ENCODE data around the gene TMEM253.
A peak's percentile ranks its signal among the peaks of the same experiment; 100 is the strongest.

Gene TMEM253

DNA sequence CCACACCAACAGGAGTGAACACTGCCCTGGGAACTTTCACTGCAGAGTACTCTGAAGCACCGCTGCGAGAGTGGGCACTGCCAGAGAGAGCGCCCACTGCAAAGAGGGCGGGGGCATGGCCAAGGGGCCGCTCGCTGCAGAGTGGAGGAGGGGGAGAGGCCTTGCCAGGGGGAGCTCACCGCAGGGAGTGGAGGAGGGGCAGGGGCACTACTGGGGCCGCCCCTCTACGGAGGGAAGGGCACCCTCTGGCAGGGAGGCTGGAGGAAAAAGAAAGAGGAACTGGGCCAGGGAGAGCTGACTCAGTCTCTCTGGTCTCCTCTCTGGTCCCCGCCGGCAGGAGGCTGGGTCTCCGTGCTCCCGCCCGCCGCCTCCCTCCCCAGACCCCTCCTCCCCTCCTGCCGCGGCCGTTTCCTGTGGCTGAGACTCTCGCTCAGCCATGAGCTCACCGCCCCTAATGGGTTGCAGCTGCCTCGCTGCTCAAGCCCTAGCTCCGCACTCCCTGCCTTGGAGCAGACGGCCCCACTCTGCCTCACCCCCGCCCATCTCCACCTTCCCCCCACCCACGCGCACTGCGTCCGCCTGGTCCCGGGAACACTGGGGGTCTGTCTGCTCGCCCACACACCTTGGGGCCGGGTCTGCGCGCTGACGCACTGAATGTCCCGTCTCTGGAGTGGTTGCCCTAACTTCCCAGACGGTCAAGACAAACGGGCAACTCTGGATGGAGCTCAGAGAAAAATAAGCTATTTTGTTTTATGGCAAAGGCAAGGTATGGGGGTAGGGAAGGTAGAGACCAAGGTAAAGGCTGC, 29.4 kb upstream of the TMEM253 start:
- peak; percentile 82 for DNase-seq

DNA sequence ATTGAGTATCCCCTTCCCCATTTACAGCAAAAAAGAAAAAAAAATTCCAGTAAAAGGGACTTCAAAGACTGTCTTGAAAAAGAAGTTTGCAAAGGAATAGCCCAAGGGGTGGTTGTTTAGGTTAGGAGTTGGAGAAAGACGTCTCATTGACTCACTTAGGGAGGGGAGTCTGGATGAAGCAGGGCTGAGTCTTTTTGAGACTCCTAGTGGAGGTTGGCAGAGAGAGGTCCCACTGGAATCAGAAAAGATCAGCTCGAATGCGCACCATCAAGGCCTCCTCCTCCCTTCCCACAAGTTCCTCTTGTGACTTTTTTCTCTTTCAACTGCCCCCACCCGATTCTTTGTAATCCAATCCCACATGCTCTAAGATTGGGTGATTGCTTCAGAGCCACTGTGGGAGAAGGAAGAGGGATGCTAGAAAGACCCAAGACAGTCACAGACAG, 28.8 kb upstream of the TMEM253 start:
- peak; percentile 25 for DNase-seq

DNA sequence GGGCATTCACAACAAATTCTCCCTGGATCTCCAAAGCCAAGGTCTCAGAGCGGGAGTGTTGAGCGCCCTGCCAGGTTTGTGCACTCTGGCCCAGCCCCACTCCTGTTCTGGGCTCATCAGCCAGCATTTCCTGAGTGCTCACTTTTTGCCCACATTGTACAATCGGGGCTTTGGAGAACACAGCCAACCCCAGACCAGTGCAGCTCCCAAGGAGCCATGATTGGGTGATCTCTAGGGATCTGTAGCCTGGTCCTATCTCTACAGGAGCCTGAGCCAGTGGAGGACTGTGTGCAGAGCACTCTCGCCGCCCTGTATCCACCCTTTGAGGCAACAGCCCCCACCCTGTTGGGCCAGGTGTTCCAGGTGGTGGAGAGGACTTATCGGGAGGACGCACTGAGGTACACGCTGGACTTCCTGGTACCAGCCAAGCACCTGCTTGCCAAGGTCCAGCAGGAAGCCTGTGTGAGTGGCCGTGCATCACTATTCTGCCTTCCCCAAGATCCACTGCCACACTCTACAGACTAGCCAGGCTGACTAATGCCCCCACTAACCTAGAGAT, 28.0 kb upstream of the TMEM253 start:
- DNase-seq = no peak

DNA sequence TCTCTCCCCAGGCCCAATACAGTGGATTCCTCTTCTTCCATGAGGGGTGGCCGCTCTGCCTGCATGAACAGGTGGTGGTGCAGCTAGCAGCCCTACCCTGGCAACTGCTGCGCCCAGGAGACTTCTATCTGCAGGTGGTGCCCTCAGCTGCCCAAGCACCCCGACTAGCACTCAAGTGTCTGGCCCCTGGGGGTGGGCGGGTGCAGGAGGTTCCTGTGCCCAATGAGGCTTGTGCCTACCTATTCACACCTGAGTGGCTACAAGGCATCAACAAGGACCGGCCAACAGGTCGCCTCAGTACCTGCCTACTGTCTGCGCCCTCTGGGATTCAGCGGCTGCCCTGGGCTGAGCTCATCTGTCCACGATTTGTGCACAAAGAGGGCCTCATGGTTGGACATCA, 26.9 kb upstream of the TMEM253 start:
- DNase-seq = peak; percentile 30

DNA sequence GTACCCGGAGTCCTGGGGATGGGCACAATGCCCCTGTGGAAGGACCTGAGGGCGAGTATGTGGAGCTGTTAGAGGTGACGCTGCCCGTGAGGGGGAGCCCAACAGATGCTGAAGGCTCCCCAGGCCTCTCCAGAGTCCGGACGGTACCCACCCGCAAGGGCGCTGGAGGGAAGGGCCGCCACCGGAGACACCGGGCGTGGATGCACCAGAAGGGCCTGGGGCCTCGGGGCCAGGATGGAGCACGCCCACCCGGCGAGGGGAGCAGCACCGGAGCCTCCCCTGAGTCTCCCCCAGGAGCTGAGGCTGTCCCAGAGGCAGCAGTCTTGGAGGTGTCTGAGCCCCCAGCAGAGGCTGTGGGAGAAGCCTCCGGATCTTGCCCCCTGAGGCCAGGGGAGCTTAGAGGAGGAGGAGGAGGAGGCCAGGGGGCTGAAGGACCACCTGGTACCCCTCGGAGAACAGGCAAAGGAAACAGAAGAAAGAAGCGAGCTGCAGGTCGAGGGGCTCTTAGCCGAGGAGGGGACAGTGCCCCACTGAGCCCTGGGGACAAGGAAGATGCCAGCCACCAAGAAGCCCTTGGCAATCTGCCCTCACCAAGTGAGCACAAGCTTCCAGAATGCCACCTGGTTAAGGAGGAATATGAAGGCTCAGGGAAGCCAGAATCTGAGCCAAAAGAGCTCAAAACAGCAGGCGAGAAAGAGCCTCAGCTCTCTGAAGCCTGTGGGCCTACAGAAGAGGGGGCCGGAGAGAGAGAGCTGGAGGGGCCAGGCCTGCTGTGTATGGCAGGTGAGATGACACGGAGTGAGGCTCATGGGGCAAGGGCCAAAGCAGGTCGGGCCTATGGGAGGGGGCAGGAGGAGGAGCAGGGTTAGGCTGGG, 26.2 kb upstream of the TMEM253 start:
- peak; percentile 33 for DNase-seq

DNA sequence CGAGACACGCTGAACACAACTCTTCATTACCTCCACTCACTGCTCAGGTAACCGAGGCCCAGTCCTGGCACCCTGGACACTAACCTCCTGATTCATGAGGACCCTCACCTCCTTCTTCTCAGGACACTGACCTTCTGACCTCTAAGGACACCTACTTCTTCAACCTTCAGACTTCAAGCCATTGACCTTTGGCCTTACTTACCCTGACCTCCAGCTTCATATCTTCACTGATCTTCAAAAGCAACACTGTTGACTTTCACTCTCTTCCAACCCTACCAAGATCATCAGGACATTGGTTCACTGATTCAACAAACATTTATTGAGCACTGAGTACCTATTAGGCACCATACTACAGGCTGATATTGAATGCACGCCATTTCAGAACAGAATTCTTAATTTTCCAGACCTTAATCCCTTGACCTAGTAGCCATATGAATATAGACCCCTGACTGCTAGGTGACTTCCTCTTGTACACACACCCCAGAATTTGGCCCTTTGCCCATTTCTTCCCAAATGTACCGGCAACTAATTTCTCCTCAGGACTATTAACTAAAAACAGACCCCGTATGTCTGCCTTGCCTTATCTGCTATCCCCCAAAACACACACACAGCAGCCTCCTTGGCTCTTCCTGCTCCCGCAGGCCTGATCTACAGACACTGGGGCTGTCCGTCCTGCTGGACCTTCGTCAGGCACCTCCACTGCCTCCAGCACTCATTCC, 25.0 kb upstream of the TMEM253 start:
- no peak for DNase-seq

DNA sequence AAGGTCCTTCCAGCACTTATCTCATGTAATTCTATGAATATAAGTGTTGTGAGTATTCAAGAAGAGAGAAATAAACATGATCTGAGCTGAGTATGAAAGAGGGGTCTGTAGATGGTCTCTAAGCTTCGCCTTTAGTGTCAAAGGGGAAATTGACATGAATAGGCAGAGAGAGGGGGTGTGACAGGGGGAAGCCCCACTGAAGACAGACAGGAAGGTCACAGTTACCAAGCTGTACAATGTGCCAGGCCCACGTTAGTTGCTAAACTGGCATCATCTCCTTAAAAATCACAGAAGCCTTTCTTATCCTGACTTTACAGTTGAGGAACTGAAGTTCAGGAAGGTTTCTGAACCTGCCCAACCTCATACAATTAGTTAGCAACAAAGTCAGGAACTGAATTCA, 23.2 kb upstream of the TMEM253 start:
- DNase-seq = no peak

DNA sequence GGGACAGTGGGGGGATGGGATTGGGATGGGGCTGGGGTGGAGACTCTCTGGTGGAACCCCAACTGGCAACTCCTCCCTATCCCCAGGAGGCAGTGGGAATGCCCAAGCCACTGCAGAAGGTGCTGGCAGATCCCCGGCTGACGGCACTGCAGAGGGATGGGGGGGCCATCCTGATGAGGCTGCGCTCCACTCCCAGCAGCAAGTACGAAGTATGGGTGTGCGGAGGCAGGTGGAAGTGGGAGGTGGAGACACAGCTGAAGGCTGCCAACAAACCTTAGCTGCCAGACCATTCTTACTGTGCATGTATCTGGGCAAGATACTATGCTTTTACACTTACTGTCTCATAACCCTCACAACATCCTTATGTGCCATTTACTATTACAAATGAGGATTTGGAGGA, 22.6 kb upstream of the TMEM253 start:
- DNase-seq = no peak

DNA sequence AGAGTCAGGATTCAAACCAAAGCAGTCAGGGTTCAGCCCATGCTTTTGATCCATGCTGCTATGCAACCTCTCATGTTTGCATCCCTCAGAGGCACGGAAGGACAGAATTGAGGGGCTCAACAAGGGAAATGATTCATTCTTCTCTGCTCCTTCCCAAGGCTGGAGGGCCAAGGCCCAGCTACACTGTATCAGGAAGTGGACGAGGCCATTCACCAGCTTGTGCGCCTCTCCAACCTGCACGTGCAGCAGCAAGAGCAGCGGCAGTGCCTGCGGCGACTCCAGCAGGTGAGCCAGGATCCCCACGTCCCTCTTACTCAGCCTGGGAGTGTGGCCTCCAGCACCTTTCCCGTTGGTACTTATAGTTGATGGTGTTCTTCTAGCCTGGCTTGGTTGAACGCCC, 22.1 kb upstream of the TMEM253 start:
- no peak for DNase-seq

DNA sequence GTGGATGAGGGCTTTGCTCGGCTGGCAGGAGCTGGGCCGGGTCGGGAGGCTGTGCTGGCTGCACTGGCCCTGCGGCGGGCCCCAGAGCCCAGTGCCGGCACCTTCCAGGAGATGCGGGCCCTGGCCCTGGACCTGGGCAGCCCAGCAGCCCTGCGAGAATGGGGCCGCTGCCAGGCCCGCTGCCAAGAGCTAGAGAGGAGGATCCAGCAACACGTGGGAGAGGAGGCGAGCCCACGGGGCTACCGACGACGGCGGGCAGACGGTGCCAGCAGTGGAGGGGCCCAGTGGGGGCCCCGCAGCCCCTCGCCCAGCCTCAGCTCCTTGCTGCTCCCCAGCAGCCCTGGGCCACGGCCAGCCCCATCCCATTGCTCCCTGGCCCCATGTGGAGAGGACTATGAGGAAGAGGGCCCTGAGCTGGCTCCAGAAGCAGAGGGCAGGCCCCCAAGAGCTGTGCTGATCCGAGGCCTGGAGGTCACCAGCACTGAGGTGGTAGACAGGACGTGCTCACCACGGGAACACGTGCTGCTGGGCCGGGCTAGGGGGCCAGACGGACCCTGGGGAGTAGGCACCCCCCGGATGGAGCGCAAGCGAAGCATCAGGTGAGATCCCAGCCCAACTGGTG, 19.2 kb upstream of the TMEM253 start:
- DNase-seq = no peak

DNA sequence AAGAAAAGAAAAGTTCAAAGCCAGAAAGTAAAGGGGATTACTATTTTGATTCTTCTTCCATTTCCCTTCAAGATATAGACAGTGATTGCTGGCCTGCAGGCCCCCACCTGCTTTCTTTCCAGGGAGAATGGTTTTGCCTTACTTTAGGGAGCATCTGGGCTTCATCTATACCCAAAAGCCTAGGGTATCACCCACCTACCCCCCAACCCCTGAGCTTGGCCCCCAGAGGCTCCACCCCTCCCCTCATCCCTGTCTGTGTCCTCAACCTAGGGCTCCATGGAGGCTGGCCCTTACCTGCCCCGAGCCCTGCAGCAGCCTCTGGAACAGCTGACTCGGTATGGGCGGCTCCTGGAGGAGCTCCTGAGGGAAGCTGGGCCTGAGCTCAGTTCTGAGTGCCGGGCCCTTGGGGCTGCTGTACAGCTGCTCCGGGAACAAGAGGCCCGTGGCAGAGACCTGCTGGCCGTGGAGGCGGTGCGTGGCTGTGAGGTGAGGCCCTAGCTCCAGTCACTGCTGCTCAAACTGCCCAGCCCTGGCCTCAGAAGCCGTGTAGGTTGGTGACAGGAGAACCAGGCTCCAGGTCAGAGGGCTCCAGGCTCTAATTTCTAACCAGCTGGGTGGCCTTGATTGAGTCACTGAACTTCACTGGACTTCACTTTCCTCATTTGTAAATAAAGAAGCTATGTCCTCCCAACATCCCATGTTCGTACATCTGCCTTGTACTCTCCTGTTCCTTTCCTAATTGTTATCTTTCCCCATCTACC, 17.1 kb upstream of the TMEM253 start:
- DNase-seq = no peak

DNA sequence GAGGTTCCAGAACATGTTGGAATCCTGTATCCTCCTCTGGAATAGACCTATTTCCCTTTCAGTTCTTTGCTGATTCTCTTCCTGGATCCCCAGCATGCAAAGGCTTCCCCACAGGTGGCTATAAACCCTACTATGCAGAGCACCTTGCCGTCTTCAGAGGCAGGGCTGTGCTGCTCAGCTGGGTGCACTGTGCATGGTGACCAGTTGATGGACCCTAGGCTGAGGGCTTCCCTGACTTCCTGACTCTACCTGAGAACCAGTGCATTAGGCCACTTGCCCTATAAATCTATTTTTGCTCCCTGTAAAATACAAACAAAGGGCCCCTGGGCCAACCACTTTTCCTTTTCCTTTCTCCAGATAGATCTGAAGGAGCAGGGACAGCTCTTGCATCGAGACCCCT, 16.5 kb upstream of the TMEM253 start:
- DNase-seq = no peak

DNA sequence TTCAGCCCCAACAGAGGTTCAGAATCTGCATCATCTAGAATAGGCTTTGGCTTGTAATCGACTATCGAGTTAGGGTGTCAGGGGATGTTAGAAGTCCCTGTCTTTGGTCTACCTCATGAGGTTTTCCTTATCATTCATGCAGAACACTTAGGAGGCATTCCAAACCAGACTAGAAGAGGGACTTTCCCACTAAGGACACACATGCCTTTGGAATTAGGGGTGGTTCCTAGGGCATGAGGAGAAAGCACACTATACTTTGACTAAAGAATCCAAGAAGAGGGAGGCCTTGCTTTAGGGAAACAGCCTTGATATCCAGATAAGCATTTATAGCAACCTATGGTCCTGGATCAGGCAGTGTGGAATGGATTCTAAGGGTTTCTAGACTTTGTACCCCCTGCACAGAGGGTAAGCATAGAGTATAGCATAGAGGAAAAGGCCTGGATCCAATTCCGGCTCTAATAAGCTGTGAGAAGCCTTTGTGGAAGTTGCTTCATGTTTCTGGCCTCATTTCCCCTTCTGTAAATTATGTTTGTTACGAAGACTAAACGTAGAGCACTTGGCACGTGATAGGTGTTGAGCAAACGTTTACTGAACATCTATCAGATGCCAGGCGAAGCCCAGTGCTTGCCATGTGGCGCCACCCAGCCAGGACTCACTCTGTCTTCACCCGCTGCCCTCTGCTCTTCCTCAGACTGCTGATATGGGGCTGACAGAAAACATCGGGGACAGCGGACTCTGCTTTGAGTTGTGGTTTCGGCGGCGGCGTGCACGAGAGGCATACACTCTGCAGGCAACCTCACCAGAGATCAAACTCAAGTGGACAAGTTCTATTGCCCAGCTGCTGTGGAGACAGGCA, 15.6 kb upstream of the TMEM253 start:
- DNase-seq = no peak

DNA sequence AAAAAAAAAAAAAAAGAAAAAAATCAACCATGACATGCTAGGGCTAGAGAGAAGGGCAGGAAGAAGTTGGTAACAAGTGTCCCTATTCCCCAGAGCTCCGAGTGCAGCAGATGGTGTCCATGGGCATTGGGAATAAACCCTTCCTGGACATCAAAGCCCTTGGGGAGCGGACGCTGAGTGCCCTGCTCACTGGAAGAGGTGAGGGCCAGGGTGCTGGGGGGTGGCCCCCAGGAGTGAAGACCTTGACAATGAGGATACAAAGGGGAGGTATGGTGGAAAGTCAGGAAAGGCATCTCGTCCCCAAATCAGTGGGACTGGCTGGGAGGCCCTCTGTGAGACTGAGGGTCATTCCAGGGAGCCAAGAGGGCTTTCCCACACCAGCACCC, 14.0 kb upstream of the TMEM253 start:
- DNase-seq = no peak

DNA sequence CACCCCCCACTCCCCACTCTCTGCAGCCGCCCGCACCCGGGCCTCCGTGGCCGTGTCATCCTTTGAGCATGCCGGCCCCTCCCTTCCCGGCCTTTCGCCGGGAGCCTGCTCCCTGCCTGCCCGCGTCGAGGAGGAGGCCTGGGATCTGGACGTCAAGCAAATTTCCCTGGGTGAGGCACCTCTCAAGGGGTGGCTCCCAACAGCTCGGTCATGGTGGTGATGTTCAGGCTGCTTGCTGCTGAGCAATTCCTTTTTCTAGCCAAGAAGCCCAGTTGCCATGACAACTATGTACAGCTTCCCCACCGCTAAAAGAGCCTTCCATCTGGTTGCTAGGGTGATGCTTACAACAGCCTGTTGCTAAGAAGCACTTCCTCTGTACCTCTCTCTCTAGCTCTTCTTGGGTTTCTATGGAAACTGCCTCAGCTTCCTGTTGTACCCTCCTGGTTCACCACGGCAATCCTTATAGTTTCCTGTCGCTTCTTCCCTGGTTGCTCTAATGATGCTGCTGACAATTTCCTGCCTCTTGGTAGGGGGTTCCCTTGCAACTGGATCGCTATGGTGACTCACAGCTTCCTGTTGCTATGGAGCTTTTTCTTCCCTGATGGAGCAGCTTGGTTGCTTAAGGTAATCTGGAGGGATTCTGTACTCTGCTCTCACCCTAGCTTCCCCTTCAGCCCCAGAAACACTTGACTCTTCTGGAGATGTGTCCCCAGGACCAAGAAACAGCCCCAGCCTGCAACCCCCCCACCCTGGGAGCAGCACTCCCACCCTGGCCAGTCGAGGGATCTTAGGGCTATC, 13.4 kb upstream of the TMEM253 start:
- DNase-seq = peak; percentile 75

DNA sequence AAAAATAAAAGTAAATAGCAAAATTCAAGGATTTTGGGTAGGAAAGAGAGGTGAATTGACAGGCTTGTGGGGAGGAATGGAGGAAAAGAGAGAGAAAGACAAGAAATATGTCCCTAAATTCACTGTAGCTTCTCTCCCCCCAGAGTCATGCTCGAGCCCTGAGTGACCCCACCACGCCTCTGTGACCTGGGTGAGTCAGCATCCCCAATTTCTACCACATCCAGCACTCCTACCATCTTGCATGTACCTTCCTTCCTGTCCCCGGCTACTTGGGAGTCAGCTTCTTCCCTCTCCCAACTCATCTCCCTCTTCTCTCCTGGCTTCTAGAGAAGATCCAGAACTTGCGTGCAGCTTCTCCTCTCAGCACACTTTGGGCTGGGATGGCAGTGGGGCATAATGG, 12.2 kb upstream of the TMEM253 start:
- no peak for DNase-seq

DNA sequence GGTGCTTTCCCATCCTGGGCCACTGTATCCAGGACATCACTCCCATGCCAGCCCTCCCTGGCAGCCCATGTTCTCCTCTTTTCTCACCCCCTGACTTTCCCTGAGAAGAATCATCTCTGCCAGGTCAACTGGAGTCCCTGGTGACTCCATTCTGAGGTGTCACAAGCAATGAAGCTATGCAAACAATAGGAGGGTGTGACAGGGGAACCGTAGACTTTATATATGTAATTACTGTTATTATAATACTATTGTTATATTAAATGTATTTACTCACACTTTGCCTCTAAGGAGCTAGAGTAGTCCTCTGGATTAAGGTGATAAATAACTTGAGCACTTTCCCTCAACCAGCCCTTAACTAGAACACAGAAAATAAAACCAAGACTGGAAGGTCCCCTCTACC, 11.6 kb upstream of the TMEM253 start:
- no peak for DNase-seq

DNA sequence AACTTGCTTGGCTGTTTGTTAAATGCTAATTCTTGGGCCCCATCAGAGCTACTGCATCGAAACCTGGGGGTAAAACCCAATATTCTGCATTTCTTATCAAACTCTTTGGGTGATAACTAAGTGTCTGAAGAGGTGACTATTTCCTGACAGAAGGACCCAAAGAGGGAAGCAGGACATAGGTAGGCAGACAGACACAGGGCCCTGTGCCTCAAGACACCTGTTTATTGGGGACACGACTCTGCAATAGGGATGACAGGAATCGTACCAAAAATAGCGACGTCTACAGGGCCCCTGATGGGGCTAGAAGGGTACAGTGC, 11.0 kb upstream of the TMEM253 start:
- no peak for DNase-seq

DNA sequence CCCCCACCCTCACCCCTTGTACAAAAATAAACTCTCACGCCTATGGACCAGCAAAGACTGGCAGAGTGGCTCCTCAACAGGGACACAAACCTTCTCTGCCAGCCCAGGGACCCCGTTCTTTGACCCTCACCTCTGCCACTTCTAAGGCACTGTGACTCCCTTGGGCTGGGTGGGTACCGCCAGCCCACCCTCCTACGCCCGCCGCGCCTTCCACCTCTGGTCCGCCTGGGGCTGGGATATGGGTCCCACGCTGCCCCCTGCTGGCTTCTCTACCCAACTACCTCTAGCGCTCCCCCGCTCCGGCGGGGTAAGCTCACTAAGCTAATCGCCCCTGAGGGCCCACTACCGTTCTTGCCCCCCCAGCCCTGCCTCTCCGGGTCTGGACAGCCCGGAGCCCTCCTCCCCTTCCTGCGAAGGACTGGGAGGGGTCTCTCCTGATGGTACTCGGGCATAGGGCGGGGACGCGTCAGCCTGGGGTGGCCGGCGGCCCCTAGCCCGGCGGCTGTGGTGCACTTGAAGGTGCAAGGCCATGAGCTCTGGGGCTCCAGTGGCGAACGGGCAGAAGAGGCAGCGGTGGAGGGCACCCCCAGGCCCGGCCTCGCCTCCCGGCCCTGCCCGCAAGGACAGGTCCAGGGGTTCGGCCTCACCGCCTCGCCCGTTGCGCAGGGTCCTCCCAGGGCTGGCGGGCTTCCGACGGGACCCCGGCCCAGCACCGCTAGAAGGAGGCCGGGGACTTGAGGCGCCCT, 10.5 kb upstream of the TMEM253 start:
- no peak for DNase-seq

Measured in NCI-H2171 treated with DMSO at 0.1 percent for 48 hours (cell line).